ENCODE results near the gene TOR4A.

DNA sequence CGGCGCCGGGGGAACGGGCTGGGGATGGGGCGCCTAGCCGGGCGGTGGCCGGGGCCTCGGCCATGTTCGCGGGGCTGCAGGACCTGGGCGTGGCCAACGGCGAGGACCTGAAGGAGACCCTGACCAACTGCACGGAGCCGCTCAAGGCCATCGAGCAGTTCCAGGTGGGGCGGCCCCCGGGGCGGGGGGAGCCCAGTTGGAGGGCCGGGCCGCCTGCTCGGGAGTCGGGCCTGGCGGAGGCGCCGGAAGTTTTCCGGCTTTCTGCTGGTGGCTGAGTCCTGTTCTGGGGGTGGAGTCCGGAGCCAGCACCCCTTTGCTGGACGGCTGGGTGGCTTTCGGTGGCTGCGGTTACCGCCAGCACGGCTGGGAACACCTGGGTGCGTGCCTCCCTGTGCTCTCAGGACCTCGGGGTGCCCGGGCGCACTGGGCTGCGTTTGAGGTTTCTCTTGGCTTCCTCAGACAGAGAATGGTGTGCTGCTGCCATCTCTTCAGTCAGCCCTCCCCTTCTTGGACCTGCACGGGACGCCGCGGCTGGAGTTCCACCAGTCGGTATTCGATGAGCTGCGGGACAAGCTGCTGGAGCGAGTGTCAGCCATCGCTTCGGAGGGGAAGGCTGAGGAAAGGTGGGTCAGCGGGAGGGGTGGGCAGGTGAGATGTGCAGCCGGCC lies 21.9 kb upstream of the TOR4A start:
- TF ChIP-seq POLR2A (IDR thresholded peaks at IDR 0.05; ENCODE audit: low read length) (no peak), HOXA7 (CRISPR knock-in tag; IDR thresholded peaks at IDR 0.05) (no peak), GATA3 (IDR thresholded peaks at IDR 0.05; ENCODE audit: borderline replicate concordance) (no peak), PBX3 (IDR thresholded peaks at IDR 0.05) (no peak)
- TF ChIP-seq, protein P1, sequence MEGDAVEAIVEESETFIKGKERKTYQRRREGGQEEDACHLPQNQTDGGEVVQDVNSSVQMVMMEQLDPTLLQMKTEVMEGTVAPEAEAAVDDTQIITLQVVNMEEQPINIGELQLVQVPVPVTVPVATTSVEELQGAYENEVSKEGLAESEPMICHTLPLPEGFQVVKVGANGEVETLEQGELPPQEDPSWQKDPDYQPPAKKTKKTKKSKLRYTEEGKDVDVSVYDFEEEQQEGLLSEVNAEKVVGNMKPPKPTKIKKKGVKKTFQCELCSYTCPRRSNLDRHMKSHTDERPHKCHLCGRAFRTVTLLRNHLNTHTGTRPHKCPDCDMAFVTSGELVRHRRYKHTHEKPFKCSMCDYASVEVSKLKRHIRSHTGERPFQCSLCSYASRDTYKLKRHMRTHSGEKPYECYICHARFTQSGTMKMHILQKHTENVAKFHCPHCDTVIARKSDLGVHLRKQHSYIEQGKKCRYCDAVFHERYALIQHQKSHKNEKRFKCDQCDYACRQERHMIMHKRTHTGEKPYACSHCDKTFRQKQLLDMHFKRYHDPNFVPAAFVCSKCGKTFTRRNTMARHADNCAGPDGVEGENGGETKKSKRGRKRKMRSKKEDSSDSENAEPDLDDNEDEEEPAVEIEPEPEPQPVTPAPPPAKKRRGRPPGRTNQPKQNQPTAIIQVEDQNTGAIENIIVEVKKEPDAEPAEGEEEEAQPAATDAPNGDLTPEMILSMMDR (IDR thresholded peaks at IDR 0.05), result no peak
- TF ChIP-seq, protein P2, sequence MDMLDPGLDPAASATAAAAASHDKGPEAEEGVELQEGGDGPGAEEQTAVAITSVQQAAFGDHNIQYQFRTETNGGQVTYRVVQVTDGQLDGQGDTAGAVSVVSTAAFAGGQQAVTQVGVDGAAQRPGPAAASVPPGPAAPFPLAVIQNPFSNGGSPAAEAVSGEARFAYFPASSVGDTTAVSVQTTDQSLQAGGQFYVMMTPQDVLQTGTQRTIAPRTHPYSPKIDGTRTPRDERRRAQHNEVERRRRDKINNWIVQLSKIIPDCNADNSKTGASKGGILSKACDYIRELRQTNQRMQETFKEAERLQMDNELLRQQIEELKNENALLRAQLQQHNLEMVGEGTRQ (IDR thresholded peaks at IDR 0.05), result no peak
